H1 (cell line): Measurements from ENCODE around the gene PHLPP2. TPM values are rescaled to one million over a fixed set of nuclear protein-coding genes. Genes with fewer than 3 reads are reported as not detected.
"Not testable (repeated sequence)": the region's sequence is repeated elsewhere in the genome, so short reads cannot be mapped to it uniquely, and the experiment has no call there.

Experiments used
- CTCF ChIA-PET: fragments of 300-600 bp; sonication (Branson Sonifier 250); formaldehyde crosslinking; loops from one replicate; lab custom pipeline; 2021; ENCODE audit not compliant: partially characterized antibody; lab: Charles Lee
- POLR2A ChIA-PET: fragments of 300-600 bp; sonication (Branson Sonifier 250); formaldehyde crosslinking; loops from one replicate; lab custom pipeline; 2021; ENCODE audit warnings: inconsistent platforms; ENCODE audit not compliant: partially characterized antibody; lab: Charles Lee
- DNase-seq, 2 experiments: peaks; one replicate each; pipeline versions ENCODE4 v3.0.0 to v3.0.0-alpha.2; 2010 to 2022; ENCODE audit warnings: low spot score in 2 of 2, low read depth in 1 of 2, mixed read lengths in 1 of 2
- FAIRE-seq: peaks from 2 replicates; lab custom pipeline; 2011; peaks lifted over from hg19 to GRCh38; lab: Jason Lieb, UNC
- H2AFZ ChIP-seq: 2 replicates; pipeline ENCODE4 v1.8.1; 2012; ENCODE audit warnings: low read length, inconsistent platforms
- H2AK5ac ChIP-seq: 2 replicates; pipeline ENCODE4 v1.6.1; 2013; ENCODE audit warnings: low read depth, low read length
- H2BK120ac ChIP-seq: replicated peaks from 2 replicates; pipeline ENCODE3; 2013; ENCODE audit warnings: low read depth, low read length, inconsistent platforms
- H2BK12ac ChIP-seq: 2 replicates; pipeline ENCODE4 v1.6.1; 2013; ENCODE audit warnings: low read depth, low read length
- H2BK15ac ChIP-seq: 2 replicates; pipeline ENCODE4 v1.6.1; 2013; ENCODE audit warnings: low read length
- H2BK20ac ChIP-seq: 2 replicates; pipeline ENCODE4 v1.6.1; 2013; ENCODE audit warnings: low read length
- H2BK5ac ChIP-seq: 2 replicates; pipeline ENCODE4 v1.6.1; 2013; ENCODE audit warnings: low read depth, low read length
- H3K14ac ChIP-seq: 2 replicates; pipeline ENCODE4 v1.6.1; 2013; ENCODE audit warnings: inconsistent platforms; ENCODE audit not compliant: insufficient read length
- H3K18ac ChIP-seq: 2 replicates; pipeline ENCODE4 v1.6.1; 2013; ENCODE audit warnings: low read length; ENCODE audit errors: extremely low read depth
- H3K23ac ChIP-seq: 2 replicates; pipeline ENCODE4 v1.6.1; 2013; ENCODE audit warnings: inconsistent platforms; ENCODE audit not compliant: insufficient read length
- H3K23me2 ChIP-seq: 2 replicates; pipeline ENCODE4 v1.6.1; 2013; ENCODE audit warnings: low read depth, low read length
- H3K27ac ChIP-seq: 2 replicates; pipeline ENCODE4 v1.6.1; 2011; ENCODE audit warnings: low read depth, low read length, inconsistent platforms
- H3K27me3 ChIP-seq, 4 experiments: replicated peaks in 1 of 4; 1 replicate in 1 of 4; 2 replicates in 3 of 4; pipeline versions ENCODE4 v1.6.1 to v1.8.1; 2011 to 2013; ENCODE audit warnings: low read length in 3 of 4, mild to moderate bottlenecking in 3 of 4, inconsistent platforms in 2 of 4, mixed read lengths in 2 of 4, moderate library complexity in 1 of 4; ENCODE audit not compliant: control insufficient read depth in 3 of 4, insufficient read depth in 3 of 4; ENCODE audit errors: extremely low read depth in 1 of 4
- H3K36me3 ChIP-seq, 4 experiments: 2 replicates each; pipeline versions ENCODE4 v1.6.1 to v1.8.1; 2011 to 2013; ENCODE audit warnings: mild to moderate bottlenecking in 4 of 4, low read length in 3 of 4, moderate library complexity in 2 of 4, control low read depth in 1 of 4, inconsistent platforms in 1 of 4; ENCODE audit not compliant: insufficient read depth in 4 of 4, control insufficient read depth in 2 of 4
- H3K4ac ChIP-seq: replicated peaks from 2 replicates; pipeline ENCODE3; 2013; ENCODE audit warnings: low read length, low read depth, mixed read lengths, inconsistent platforms; ENCODE audit not compliant: insufficient read length
- H3K4me1 ChIP-seq, 4 experiments: replicated peaks in 1 of 4; 1 replicate in 1 of 4; 2 replicates in 3 of 4; pipeline versions ENCODE4 v1.6.1 to v1.8.1; 2011 to 2013; ENCODE audit warnings: low read length in 3 of 4, inconsistent platforms in 2 of 4, mixed read lengths in 1 of 4; ENCODE audit not compliant: insufficient read depth in 4 of 4, control insufficient read depth in 3 of 4
- H3K4me2 ChIP-seq, 2 experiments: 2 replicates each; pipeline versions ENCODE4 v1.6.1 to v1.8.1; 2011 to 2013; ENCODE audit warnings: low read depth in 2 of 2, low read length in 2 of 2, control low read depth in 1 of 2, inconsistent platforms in 1 of 2, mild to moderate bottlenecking in 1 of 2; ENCODE audit not compliant: insufficient read depth in 1 of 2
- H3K4me3 ChIP-seq, 4 experiments: fragments of 200-600, 300-600 bp in 1 of 4; sonication (generic), shearing (Covaris generic), sonication (Bioruptor Twin) in 1 of 4; 2 replicates each; pipeline versions ENCODE4 v1.5.1 to v1.8.1; 2011 to 2016; ENCODE audit warnings: low read length in 4 of 4, low read depth in 3 of 4, control low read depth in 2 of 4, inconsistent platforms in 2 of 4, mild to moderate bottlenecking in 2 of 4, mixed read lengths in 1 of 4, moderate library complexity in 1 of 4; ENCODE audit not compliant: insufficient read depth in 2 of 4; ENCODE audit errors: extremely low read depth in 1 of 4
- H3K56ac ChIP-seq: replicated peaks from 2 replicates; pipeline ENCODE3; 2013; ENCODE audit warnings: low read depth, mild to moderate bottlenecking, mixed read lengths, low read length, inconsistent platforms; ENCODE audit not compliant: insufficient read length
- H3K79me1 ChIP-seq: 2 replicates; pipeline ENCODE4 v1.6.1; 2013; ENCODE audit warnings: low read depth, low read length, control low read depth
- H3K79me2 ChIP-seq, 2 experiments: 2 replicates each; pipeline versions ENCODE4 v1.6.1 to v1.8.1; 2012 to 2013; ENCODE audit warnings: low read length in 2 of 2, mild to moderate bottlenecking in 2 of 2, inconsistent platforms in 1 of 2; ENCODE audit not compliant: insufficient read depth in 2 of 2, control insufficient read depth in 1 of 2
- H3K9ac ChIP-seq, 4 experiments: replicated peaks in 1 of 4; 1 replicate in 1 of 4; 2 replicates in 3 of 4; pipeline versions ENCODE4 v1.6.1 to v1.8.1; 2011 to 2013; ENCODE audit warnings: low read depth in 3 of 4, low read length in 3 of 4, control low read depth in 2 of 4, mild to moderate bottlenecking in 2 of 4, moderate library complexity in 2 of 4, inconsistent platforms in 1 of 4; ENCODE audit errors: extremely low read depth in 1 of 4
- H3K9me3 ChIP-seq, 2 experiments: 2 replicates each; pipeline versions ENCODE4 v1.6.1 to v1.8.1; 2012 to 2013; ENCODE audit warnings: mild to moderate bottlenecking in 2 of 2, moderate library complexity in 2 of 2, control low read depth in 1 of 2, inconsistent platforms in 1 of 2, low read depth in 1 of 2, low read length in 1 of 2, mixed read lengths in 1 of 2; ENCODE audit not compliant: insufficient read depth in 2 of 2
- H4K20me1 ChIP-seq, 2 experiments: replicated peaks in 1 of 2; 2 replicates each; pipeline versions ENCODE3 to v1.8.1; 2011 to 2013; ENCODE audit warnings: inconsistent platforms in 2 of 2, low read length in 2 of 2, mild to moderate bottlenecking in 1 of 2; ENCODE audit not compliant: insufficient read depth in 2 of 2, control insufficient read depth in 1 of 2
- H4K5ac ChIP-seq: 2 replicates; pipeline ENCODE4 v1.6.1; 2013; ENCODE audit warnings: low read length, low read depth, mixed read lengths, inconsistent platforms; ENCODE audit not compliant: insufficient read length
- H4K8ac ChIP-seq: 2 replicates; pipeline ENCODE4 v1.8.0; 2013; ENCODE audit warnings: mild to moderate bottlenecking, moderate library complexity, low read length, inconsistent platforms; ENCODE audit not compliant: insufficient read depth; ENCODE audit errors: extremely low read depth
- H4K91ac ChIP-seq: replicated peaks from 2 replicates; pipeline ENCODE3; 2013; ENCODE audit warnings: low read length, mixed read lengths, inconsistent platforms; ENCODE audit not compliant: insufficient read length
- ASH2L ChIP-seq: fragments of 200-600, 300-600 bp; sonication (generic); IDR thresholded peaks from one replicate; pipeline ENCODE4 v1.7.1; 2017; ENCODE audit warnings: low read length
- BRCA1 ChIP-seq: IDR thresholded peaks from 2 replicates; pipeline ENCODE4 v1.6.1; 2012; ENCODE audit warnings: low read depth, low read length, improper control_type of control experiment
- EP300 ChIP-seq, 2 experiments: IDR thresholded peaks; 1 replicate in 1 of 2; 2 replicates in 1 of 2; pipeline ENCODE4 v1.6.1; 2011 to 2012; ENCODE audit warnings: low read depth in 2 of 2, low read length in 2 of 2, mild to moderate bottlenecking in 2 of 2, borderline replicate concordance in 1 of 2, inconsistent platforms in 1 of 2, moderate library complexity in 1 of 2
- KDM5A ChIP-seq: fragments of 200-600 bp; IDR thresholded peaks from 2 replicates; pipeline ENCODE4 v1.7.1; 2012; ENCODE audit warnings: mild to moderate bottlenecking, low read length, inconsistent platforms, mixed read lengths
- RNF2 ChIP-seq: fragments of 200-900, 300-1000 bp; sonication (generic); IDR thresholded peaks from 2 replicates; pipeline ENCODE4 v1.7.1; 2016; ENCODE audit warnings: borderline replicate concordance, low read depth, mild to moderate bottlenecking, antibody characterized with exemption, low read length; ENCODE audit not compliant: poor library complexity, severe bottlenecking; ENCODE audit errors: missing control alignments
- SIRT6 ChIP-seq: IDR thresholded peaks from one replicate; pipeline ENCODE4 v1.7.1; 2012; ENCODE audit warnings: low read length, inconsistent platforms
- SP4 ChIP-seq: IDR thresholded peaks from 2 replicates; pipeline ENCODE4 v1.6.1; 2012; ENCODE audit warnings: low read length, inconsistent platforms
- TAF1 ChIP-seq: IDR thresholded peaks from 2 replicates; pipeline ENCODE4 v1.6.1; 2011; ENCODE audit warnings: mild to moderate bottlenecking, low read depth, low read length
- WGBS, 2 experiments: shearing (Covaris generic) in 1 of 2; methylation state at CpG; one replicate each; pipeline versions ENCODE4 v1.1.6 to v1.1.7; 2013 to 2015; ENCODE audit warnings: low lambda C conversion rate in 2 of 2, mixed read lengths in 2 of 2, inconsistent platforms in 1 of 2, low coverage in 1 of 2, missing lambda C conversion rate in 1 of 2; ENCODE audit not compliant: insufficient replicate concordance in 2 of 2, insufficient coverage in 1 of 2, insufficient read length in 1 of 2; ENCODE audit errors: extremely low coverage in 1 of 2, missing lambda C conversion rate in 1 of 2; 5-methylcytosine and 5-hydroxymethylcytosine counted together
- polyA plus RNA-seq, 7 experiments: library from polyadenylated mRNA; depleted of rRNA in 3 of 7; stranded (reverse) in 5 of 7; unstranded in 2 of 7; fragments of >200 nt in 5 of 7; fragments of 200-250 nt in 2 of 7; gene quantifications; 1 replicate in 5 of 7; 2 replicates in 1 of 7; 4 replicates in 1 of 7; pipeline versions ENCODE4 v1.2.1 to v1.2.3, GENCODE V29; 2011 to 2013; ENCODE audit warnings: missing spikeins in 2 of 7, mixed read lengths in 2 of 7
- total RNA-seq: library from RNA; stranded (reverse); fragmentation: NEBNext Ultra II Directional; extraction: Animal tissue kit (Norgen Biotek cat#: 25700); gene quantifications from 2 replicates; pipeline ENCODE4 v1.2.1, GENCODE V29; 2021
- TF ChIP-seq, protein P1 (sequence below), 3 experiments: IDR thresholded peaks; 1 replicate in 2 of 3; 2 replicates in 1 of 3; pipeline versions ENCODE4 v1.5.1 to v1.6.1; 2011; ENCODE audit warnings: low read length in 3 of 3, mild to moderate bottlenecking in 3 of 3, inconsistent platforms in 2 of 3, low read depth in 1 of 3, moderate library complexity in 1 of 3; ENCODE audit not compliant: insufficient read depth in 1 of 3; ENCODE audit errors: control extremely low read depth in 1 of 3

PHLPP2 gene
- total and polyA plus RNA-seq, 2 of the 8 experiments (the other 6 are each of a cell fraction or from before 2014, with no cell fraction given): 7.3 to 12.9 TPM

DNA sequence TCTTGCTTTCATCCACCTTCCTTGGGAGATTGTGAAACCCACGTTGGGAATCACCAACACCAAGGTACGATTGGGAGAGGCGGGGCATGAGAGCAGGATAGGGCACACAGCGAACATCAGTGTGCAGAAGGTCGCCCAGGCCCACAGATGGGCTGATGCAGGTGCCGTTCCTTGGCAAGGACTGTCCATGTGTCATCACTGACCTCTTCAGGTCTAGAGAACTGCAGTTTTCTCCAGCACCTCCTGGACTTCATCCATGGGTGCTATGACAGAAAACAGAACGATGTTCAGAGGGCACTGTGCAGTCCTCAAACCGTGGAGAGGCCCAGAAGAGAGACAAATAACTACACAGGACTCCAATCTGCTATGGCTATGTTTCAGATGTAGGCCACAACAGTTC is 123.7 kb downstream of the PHLPP2 start (continued):
- TF ChIP-seq, protein P1, sequence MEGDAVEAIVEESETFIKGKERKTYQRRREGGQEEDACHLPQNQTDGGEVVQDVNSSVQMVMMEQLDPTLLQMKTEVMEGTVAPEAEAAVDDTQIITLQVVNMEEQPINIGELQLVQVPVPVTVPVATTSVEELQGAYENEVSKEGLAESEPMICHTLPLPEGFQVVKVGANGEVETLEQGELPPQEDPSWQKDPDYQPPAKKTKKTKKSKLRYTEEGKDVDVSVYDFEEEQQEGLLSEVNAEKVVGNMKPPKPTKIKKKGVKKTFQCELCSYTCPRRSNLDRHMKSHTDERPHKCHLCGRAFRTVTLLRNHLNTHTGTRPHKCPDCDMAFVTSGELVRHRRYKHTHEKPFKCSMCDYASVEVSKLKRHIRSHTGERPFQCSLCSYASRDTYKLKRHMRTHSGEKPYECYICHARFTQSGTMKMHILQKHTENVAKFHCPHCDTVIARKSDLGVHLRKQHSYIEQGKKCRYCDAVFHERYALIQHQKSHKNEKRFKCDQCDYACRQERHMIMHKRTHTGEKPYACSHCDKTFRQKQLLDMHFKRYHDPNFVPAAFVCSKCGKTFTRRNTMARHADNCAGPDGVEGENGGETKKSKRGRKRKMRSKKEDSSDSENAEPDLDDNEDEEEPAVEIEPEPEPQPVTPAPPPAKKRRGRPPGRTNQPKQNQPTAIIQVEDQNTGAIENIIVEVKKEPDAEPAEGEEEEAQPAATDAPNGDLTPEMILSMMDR (IDR thresholded peaks at IDR 0.05; ENCODE audit: control extremely low read depth in 1 of 3, insufficient read depth in 1 of 3, low read depth in 1 of 3, low read length in 3 of 3): no peak
- TF ChIP-seq TAF1 (no peak), SP4 (no peak), EP300 (IDR thresholded peaks at IDR 0.05; ENCODE audit: borderline replicate concordance in 1 of 2, low read depth in 2 of 2, low read length in 2 of 2) (no peak), KDM5A (no peak), ASH2L (no peak), SIRT6 (no peak), BRCA1 (no peak), RNF2 (no peak)

DNA sequence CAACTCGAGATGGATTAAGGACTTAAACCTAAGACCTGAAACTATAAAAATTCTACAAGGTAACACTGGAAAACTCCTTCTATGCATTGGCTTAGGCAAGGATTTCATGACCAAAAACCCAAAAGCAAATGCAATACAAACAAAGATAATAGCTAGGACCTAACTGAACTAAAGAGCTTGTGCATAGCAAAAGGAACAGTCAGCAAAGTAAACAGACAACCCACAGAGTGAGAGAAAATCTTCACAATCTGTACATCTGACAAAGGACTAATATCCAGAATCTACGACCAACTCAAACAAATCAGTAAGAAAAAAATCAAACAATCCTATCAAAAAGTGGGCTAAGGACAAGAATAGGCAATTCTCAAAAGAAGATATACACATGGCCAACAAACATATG is 126.1 kb downstream of the PHLPP2 start:
- FAIRE-seq, H3K4me3 ChIP-seq, H3K79me2 ChIP-seq, H3K56ac ChIP-seq, H2AFZ ChIP-seq, H3K9me3 ChIP-seq, H3K18ac ChIP-seq, H2AK5ac ChIP-seq, H3K27me3 ChIP-seq, H4K5ac ChIP-seq, H4K91ac ChIP-seq, H2BK120ac ChIP-seq, H3K4ac ChIP-seq, H4K20me1 ChIP-seq, H3K9ac ChIP-seq, H3K27ac ChIP-seq, H3K23ac ChIP-seq, H3K14ac ChIP-seq, H3K23me2 ChIP-seq, H3K4me1 ChIP-seq, H2BK15ac ChIP-seq, H3K4me2 ChIP-seq, DNase-seq, H2BK12ac ChIP-seq, H4K8ac ChIP-seq, H3K79me1 ChIP-seq, H3K36me3 ChIP-seq, H2BK20ac ChIP-seq, POLR2A ChIA-PET, H2BK5ac ChIP-seq: not testable (repeated sequence)
- WGBS, 2 experiments: 75% methylated on average over 2 of the region's 2 CpGs; no CpG with 5 or more reads in 1 of the 2 experiments
- CTCF ChIA-PET: interaction anchor here (1.1 to 1.2 kb wide), 2 partner anchors 10 to 99 kb away, joined by 3 to 5 read pairs; no protein-coding TSS in a partner anchor
